ENCODE results near the gene TGFBR1.

Gene TGFBR1

DNA sequence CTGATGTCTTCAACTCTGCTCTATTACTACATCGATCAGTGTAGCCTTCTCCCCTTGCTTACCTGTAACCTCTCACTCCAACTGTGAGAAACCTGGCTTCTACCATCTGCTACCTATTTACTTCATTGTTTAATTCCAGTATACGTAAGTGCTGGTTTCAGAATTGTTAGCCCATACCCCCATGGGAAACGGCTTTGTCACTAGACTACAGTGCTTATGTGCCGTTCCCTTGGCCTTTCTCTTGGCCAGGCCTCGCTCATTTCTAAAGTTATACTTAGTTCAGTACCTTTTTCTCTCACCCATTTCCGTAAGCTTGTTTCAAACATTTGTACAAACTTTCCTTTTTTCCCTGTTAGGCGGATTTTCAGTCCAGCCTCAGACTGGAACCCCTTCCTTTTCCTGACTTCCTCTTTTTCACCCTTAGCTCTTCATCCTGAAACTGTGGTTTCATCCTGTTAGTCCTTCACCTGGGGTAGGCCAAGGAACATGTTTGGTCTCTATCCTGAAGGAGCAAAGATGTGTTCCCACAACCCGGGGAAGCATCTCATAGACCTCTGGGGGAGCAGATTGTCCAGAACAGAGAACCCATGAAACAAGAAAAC is 95.1 kb downstream of the TGFBR1 start:
- TF ChIP-seq TAF1 (IDR thresholded peaks at IDR 0.05; ENCODE audit: low read depth), result no peak
- no peak for TF ChIP-seq YY1 (IDR thresholded peaks at IDR 0.05; ENCODE audit: low read depth)
- no peak for TF ChIP-seq FOXM1 (IDR thresholded peaks at IDR 0.05; ENCODE audit: borderline replicate concordance, low read depth)
- TF ChIP-seq, protein P1, sequence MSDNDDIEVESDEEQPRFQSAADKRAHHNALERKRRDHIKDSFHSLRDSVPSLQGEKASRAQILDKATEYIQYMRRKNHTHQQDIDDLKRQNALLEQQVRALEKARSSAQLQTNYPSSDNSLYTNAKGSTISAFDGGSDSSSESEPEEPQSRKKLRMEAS (IDR thresholded peaks at IDR 0.05), result no peak
- no peak for TF ChIP-seq CEBPB (IDR thresholded peaks at IDR 0.05)
- no peak for TF ChIP-seq RAD21 (IDR thresholded peaks at IDR 0.05; ENCODE audit: low read depth)
- TF ChIP-seq NFIC (IDR thresholded peaks at IDR 0.05), result no peak
- no peak for TF ChIP-seq TEAD4 (IDR thresholded peaks at IDR 0.05)
- no peak for TF ChIP-seq TCF12 (IDR thresholded peaks at IDR 0.05; ENCODE audit: low read depth)
- TF ChIP-seq, protein P2, sequence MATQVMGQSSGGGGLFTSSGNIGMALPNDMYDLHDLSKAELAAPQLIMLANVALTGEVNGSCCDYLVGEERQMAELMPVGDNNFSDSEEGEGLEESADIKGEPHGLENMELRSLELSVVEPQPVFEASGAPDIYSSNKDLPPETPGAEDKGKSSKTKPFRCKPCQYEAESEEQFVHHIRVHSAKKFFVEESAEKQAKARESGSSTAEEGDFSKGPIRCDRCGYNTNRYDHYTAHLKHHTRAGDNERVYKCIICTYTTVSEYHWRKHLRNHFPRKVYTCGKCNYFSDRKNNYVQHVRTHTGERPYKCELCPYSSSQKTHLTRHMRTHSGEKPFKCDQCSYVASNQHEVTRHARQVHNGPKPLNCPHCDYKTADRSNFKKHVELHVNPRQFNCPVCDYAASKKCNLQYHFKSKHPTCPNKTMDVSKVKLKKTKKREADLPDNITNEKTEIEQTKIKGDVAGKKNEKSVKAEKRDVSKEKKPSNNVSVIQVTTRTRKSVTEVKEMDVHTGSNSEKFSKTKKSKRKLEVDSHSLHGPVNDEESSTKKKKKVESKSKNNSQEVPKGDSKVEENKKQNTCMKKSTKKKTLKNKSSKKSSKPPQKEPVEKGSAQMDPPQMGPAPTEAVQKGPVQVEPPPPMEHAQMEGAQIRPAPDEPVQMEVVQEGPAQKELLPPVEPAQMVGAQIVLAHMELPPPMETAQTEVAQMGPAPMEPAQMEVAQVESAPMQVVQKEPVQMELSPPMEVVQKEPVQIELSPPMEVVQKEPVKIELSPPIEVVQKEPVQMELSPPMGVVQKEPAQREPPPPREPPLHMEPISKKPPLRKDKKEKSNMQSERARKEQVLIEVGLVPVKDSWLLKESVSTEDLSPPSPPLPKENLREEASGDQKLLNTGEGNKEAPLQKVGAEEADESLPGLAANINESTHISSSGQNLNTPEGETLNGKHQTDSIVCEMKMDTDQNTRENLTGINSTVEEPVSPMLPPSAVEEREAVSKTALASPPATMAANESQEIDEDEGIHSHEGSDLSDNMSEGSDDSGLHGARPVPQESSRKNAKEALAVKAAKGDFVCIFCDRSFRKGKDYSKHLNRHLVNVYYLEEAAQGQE (IDR thresholded peaks at IDR 0.05; ENCODE audit: low read depth), result no peak
- no peak for TF ChIP-seq EP300 (IDR thresholded peaks at IDR 0.05; ENCODE audit: borderline replicate concordance)
- TF ChIP-seq CREB1 (IDR thresholded peaks at IDR 0.05; ENCODE audit: low read depth), result no peak
- no peak for TF ChIP-seq EGR1 (IDR thresholded peaks at IDR 0.05)
- TF ChIP-seq, protein P3, sequence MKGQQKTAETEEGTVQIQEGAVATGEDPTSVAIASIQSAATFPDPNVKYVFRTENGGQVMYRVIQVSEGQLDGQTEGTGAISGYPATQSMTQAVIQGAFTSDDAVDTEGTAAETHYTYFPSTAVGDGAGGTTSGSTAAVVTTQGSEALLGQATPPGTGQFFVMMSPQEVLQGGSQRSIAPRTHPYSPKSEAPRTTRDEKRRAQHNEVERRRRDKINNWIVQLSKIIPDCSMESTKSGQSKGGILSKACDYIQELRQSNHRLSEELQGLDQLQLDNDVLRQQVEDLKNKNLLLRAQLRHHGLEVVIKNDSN (IDR thresholded peaks at IDR 0.05), result no peak
- TF ChIP-seq ZBTB7A (IDR thresholded peaks at IDR 0.05; ENCODE audit: low read depth), result no peak

DNA sequence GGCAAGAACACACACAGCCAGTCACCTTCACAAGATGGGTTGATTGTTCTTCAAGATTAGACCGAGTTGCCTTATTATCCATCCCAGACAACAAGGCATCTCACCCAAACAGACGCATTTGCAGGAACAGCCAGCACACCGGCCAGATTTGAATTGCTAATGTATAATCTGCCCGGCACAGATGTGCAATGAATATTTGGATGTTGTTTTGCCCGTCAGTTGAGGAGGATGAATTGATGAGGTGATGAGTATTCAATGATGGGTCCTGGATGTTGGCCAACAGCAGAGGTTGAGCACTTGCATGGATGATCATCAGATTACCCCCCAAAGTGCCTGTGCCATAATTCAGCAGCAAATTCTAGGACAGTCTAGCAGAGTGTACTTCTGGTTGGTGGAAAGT is 96.7 kb downstream of the TGFBR1 start:
- TF ChIP-seq NFIC (IDR thresholded peaks at IDR 0.05), result no peak
- no peak for TF ChIP-seq RAD21 (IDR thresholded peaks at IDR 0.05; ENCODE audit: low read depth)
- TF ChIP-seq, protein P1 (IDR thresholded peaks at IDR 0.05), result no peak
- TF ChIP-seq TEAD4 (IDR thresholded peaks at IDR 0.05), result no peak
- no peak for TF ChIP-seq YY1 (IDR thresholded peaks at IDR 0.05; ENCODE audit: low read depth)
- TF ChIP-seq TCF12 (IDR thresholded peaks at IDR 0.05; ENCODE audit: low read depth), result no peak
- no peak for TF ChIP-seq TAF1 (IDR thresholded peaks at IDR 0.05; ENCODE audit: low read depth)
